ENCODE measurements around the gene EXOSC5. TPM values are rescaled to one million over a fixed set of nuclear protein-coding genes. Genes with fewer than 3 reads are reported as not detected.
A peak's percentile ranks its signal among the peaks of the same experiment; 100 is the strongest.

Gene EXOSC5
- total and polyA plus RNA-seq, 9 of the 15 experiments (the other 6 are each of a cell fraction or from before 2014, with no cell fraction given), result 10.9 to 75.5 (median 37.8) TPM

DNA sequence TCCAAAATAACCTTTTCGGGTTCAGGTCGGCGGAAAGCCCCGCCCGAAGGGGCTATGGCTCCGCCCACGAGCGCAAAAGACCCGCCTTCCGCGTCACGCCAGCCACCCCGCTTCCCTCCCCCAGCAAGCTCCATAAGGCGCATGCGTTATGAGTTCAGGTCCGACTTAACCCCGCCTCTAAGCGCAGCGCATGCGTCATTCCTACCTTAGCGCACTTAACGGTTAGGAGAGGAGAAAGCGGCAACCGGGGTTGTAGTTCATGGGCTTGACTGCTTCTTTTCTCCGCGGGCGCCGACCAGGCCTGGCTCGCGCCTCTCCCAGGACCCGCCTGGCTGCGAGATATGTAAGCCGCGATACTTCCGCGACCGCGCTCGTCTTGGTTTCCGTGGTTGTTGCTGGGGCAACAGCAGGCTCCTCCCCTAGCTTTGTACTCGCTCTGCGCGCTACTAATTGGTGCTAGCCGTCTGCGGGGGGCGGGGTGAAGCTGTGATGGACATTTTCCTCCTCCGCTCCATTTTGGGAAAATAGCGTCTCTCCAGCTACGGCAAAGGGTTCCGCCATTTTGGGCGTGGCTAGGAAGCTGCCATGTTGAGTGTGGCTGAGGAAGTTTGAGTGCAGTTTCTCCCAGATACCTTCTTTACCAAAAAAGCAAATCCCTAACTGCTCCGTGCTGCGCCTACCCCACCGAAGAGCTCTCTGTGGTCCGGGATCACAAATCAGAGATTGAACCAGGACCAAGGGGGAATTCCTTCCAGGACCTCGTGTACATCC, 33.2 kb downstream of the EXOSC5 start, which contains the start of gene B9D2:
Gene B9D2 (minus strand): TSS at position 397 of the 771 bp plus-strand sequence. CDS start 630 bp downstream, outside the sequence.
- Histone ChIP-seq H3K9ac (ENCODE audit: insufficient read depth in 1 of 2, low read depth in 2 of 2, low read length in 2 of 2) (peak within 1 kb of the TSS; percentile 97 to 99), H3K9me3 (replicated peaks; ENCODE audit: control insufficient read depth, insufficient read depth, low read depth, low read length) (no peaks in the 10 kb centered on the region), H3K79me2 (ENCODE audit: control insufficient read depth, insufficient read depth, low read length) (peaks cover 42% of the 10 kb centered on the region), H3K27ac (ENCODE audit: extremely low read depth, low read depth, low read length) (peak within 1 kb of the TSS; percentile 100), H3K36me3 (ENCODE audit: control insufficient read depth, insufficient read depth, low read length) (peaks cover 4% of the 10 kb centered on the region; the same call in 2 of the 3 replicates), H4K20me1 (replicated peaks; ENCODE audit: control insufficient read depth, insufficient read depth, low read length) (no peaks in the 10 kb centered on the region), H3K9me1 (ENCODE audit: control insufficient read depth, insufficient read depth, low read length) (no peaks in the 10 kb centered on the region), H3K27me3 (ENCODE audit: control insufficient read depth in 2 of 2, insufficient read depth in 2 of 2, low read length in 2 of 2) (no peaks in the 10 kb centered on the region), H3K4me3 (peak within 1 kb of the TSS; percentile 80), H3K4me2 (ENCODE audit: insufficient read depth, low read length) (peak within 1 kb of the TSS; percentile 95), H2AFZ (ENCODE audit: low read depth, low read length) (peak within 1 kb of the TSS; percentile 98), H3K4me1 (replicated peaks in 1 of 2; ENCODE audit: control insufficient read depth in 2 of 2, insufficient read depth in 2 of 2, low read length in 2 of 2) (peaks cover 30 to 46% of the 10 kb centered on the region in 2 experiments)
- ChIA-PET POLR2A (interaction anchor here (0.6 to 2.9 kb wide), 15 partner anchors 9 to 1027 kb away, joined by 3 to 20 read pairs (median 3); partner anchors contain the start of gene TGFB1), CTCF (ENCODE audit: low intra/inter-chr PET ratio) (no interaction called here)
- ATAC-seq, result peak; percentile 94
- in situ Hi-C loops (cut with MboI), result no loop called here
- peak; percentile 97 to 99 (median 98) for DNase-seq (ENCODE audit: extremely low read depth in 1 of 4, low spot score in 3 of 4)
- TSS peak; percentile 85 for BruUV-seq (replicated peaks)
- peak; percentile 98 for FAIRE-seq
- intact Hi-C loops (cut with micrococcal nuclease), result loop anchor here (10.0 kb wide), 1 partner anchor 71 kb away; the partner anchor contains the start of gene DMAC2
- WGBS (ENCODE audit: insufficient coverage, low coverage, missing lambda C conversion rate), result under 1% methylated on average over 52 of the region's 56 CpGs
- TF ChIP-seq GATAD2A (IDR thresholded peaks at IDR 0.05), result no peak
- no peak for TF ChIP-seq RCOR1 (IDR thresholded peaks at IDR 0.05; ENCODE audit: borderline replicate concordance in 1 of 2, low read depth in 2 of 2, low read length in 2 of 2)
- TF ChIP-seq, protein P1, sequence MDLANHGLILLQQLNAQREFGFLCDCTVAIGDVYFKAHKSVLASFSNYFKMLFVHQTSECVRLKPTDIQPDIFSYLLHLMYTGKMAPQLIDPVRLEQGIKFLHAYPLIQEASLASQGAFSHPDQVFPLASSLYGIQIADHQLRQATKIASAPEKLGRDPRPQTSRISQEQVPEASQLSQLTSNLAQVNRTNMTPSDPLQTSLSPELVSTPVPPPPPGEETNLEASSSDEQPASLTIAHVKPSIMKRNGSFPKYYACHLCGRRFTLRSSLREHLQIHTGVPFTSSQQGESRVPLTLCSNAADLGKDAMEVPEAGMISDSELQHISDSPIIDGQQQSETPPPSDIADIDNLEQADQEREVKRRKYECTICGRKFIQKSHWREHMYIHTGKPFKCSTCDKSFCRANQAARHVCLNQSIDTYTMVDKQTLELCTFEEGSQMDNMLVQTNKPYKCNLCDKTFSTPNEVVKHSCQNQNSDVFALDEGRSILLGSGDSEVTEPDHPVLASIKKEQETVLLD (IDR thresholded peaks at IDR 0.05), result peak; percentile 94
- no peak for TF ChIP-seq ZNF224 (CRISPR knock-in tag; IDR thresholded peaks at IDR 0.05)
- peak; percentile 81 for TF ChIP-seq NR2C1 (IDR thresholded peaks at IDR 0.05)
- TF ChIP-seq NR2C1 (tag; IDR thresholded peaks at IDR 0.05), result 0 out of 2 replicates have a peak, but pooled peaks have one; percentile 29
- TF ChIP-seq ZNF717 (CRISPR knock-in tag; IDR thresholded peaks at IDR 0.05), result no peak
- TF ChIP-seq NR1H2 (CRISPR knock-in tag; IDR thresholded peaks at IDR 0.05), result no peak
- 0 out of 2 replicates have a peak, but pooled peaks have one; percentile 27 for TF ChIP-seq ZNF444 (CRISPR knock-in tag; IDR thresholded peaks at IDR 0.05)
- no peak for TF ChIP-seq CBX3 (IDR thresholded peaks at IDR 0.05; ENCODE audit: borderline replicate concordance in 1 of 2, low read length in 2 of 2)
- TF ChIP-seq, protein P2, sequence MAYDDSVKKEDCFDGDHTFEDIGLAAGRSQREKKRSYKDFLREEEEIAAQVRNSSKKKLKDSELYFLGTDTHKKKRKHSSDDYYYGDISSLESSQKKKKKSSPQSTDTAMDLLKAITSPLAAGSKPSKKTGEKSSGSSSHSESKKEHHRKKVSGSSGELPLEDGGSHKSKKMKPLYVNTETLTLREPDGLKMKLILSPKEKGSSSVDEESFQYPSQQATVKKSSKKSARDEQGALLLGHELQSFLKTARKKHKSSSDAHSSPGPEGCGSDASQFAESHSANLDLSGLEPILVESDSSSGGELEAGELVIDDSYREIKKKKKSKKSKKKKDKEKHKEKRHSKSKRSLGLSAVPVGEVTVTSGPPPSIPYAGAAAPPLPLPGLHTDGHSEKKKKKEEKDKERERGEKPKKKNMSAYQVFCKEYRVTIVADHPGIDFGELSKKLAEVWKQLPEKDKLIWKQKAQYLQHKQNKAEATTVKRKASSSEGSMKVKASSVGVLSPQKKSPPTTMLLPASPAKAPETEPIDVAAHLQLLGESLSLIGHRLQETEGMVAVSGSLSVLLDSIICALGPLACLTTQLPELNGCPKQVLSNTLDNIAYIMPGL (CRISPR knock-in tag; IDR thresholded peaks at IDR 0.05), result peak; percentile 62; the same call in 1 of the 2 replicates
- no peak for TF ChIP-seq CREBBP (IDR thresholded peaks at IDR 0.05; ENCODE audit: low read depth, low read length)
- TF ChIP-seq ETV5 (CRISPR knock-in tag; IDR thresholded peaks at IDR 0.05; ENCODE audit: low read depth), result 0 out of 2 replicates have a peak, but pooled peaks have one; percentile 3
- TF ChIP-seq, protein P3, sequence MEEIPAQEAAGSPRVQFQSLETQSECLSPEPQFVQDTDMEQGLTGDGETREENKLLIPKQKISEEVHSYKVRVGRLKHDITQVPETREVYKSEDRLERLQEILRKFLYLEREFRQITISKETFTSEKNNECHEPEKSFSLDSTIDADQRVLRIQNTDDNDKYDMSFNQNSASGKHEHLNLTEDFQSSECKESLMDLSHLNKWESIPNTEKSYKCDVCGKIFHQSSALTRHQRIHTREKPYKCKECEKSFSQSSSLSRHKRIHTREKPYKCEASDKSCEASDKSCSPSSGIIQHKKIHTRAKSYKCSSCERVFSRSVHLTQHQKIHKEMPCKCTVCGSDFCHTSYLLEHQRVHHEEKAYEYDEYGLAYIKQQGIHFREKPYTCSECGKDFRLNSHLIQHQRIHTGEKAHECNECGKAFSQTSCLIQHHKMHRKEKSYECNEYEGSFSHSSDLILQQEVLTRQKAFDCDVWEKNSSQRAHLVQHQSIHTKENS (CRISPR knock-in tag; IDR thresholded peaks at IDR 0.05), result no peak
- peak; percentile 76; the same call in 1 of the 2 replicates for TF ChIP-seq HIVEP1 (CRISPR knock-in tag; IDR thresholded peaks at IDR 0.05)
- TF ChIP-seq NUFIP1 (IDR thresholded peaks at IDR 0.05; ENCODE audit: partially characterized antibody), result no peak
- TF ChIP-seq, protein P4, sequence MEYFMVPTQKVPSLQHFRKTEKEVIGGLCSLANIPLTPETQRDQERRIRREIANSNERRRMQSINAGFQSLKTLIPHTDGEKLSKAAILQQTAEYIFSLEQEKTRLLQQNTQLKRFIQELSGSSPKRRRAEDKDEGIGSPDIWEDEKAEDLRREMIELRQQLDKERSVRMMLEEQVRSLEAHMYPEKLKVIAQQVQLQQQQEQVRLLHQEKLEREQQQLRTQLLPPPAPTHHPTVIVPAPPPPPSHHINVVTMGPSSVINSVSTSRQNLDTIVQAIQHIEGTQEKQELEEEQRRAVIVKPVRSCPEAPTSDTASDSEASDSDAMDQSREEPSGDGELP (CRISPR knock-in tag; IDR thresholded peaks at IDR 0.05; ENCODE audit: borderline replicate concordance), result peak; percentile 71; the same call in 1 of the 2 replicates
